Forelimb muscle (tissue), 1 donor: ENCODE data around the gene ESD. TPM values are rescaled to one million over a fixed set of nuclear protein-coding genes. Genes with fewer than 3 reads are reported as not detected.

ENCODE experiments used
- DNase-seq: peaks from one replicate; pipeline ENCODE4 v3.0.0-alpha.2; 2013; ENCODE audit warnings: low read depth
- polyA plus RNA-seq: library from polyadenylated mRNA; unstranded; fragments of 120-200 nt; gene quantifications from one replicate; pipeline ENCODE4 v1.2.1, GENCODE V29; 2013; ENCODE audit not compliant: insufficient read length

The ESD gene
- polyA plus RNA-seq, 1 donor: 149 TPM

DNA sequence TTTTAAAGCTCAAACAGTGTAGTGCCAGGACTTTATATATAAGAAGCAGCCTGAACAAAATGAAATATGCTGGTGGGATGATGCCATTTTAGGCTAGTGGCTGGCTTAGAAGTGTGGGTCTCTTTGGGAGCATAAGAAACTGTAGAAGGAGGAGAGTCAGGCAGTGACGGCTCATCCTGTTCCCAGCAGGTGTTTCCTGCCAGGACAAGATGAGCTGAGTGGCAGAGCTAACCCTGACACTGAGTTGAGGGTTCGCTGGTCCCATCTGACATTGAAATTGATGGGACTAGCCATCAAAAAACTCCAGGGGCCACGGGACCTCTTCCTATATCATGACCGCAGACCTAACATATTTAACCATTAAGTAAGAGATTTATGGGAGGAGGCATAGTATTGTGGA is 51.3 kb downstream of the ESD start:
- DNase-seq: no peak

DNA sequence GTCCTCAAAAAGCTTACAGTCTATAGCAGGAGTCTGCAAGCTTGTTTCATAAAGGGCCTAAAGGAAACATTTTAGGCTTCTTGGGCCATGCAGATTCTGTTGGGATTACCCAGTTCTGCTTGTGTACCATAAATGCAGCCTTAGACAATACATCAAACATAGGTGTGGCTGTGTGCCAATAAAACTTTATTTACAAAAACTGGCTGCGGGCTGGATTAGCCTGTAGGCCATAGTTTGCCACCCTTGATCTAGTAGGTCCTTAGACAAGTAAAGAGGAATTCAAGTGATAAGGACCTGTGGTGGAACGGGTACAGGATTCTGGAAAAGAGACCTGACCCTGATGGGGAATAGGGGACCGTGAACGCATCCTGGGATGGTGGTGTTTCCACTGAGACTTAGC is 51.9 kb downstream of the ESD start:
- no peak for DNase-seq

DNA sequence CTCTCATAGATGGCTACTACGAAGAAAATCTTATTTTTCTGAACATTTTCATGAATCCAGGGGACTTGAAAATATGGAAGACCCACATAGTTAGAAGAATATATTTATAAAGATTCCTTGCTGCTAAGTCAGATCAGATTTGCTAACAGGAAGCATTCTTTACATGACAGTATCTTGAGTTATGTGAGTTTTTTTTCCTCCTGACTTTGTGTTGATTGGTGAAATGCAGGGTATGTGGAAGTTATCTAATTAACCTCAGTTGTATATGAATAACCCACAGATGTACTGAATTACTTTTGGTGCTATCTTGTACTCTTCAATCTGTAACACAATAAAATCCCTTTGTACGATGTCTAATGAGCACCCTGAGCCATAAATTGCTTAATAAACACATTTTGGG is 53.8 kb downstream of the ESD start:
- no peak for DNase-seq

DNA sequence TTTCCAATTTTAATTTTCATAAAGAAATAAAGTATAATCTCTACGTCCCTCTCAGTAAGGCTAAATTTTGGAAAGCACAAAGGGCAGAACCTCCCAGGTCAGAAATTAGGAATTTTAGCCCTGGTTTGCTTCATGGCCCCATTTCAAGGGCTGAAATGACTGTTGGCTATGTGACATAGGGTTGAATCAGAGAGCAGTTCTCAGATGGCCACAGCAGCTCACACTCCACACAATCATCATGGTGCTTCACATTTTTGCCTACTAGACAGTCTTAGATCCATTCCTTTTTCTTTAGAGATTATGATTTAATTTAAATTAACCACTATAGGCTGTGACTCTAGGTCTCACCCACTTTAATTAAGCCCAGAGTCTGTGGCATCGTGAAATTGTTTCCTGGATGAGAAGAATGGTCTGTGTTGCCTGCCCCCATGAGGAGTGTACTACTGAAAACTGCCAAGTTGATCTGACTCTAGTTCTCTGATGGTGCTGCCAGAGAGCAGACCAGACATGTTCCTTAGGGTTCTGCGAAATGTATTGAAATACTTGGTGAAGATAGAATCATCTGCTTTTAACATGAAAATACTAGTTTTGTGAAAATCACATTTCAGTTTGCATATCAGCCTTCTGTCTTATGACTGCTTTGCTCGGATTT is 57.4 kb downstream of the ESD start:
- DNase-seq: no peak

- no peak for DNase-seq
Observed at GRCh38 chr13:46738766-46739165, 58.2 kb downstream of the ESD start.

GRCh38 chr13:46738055-46738454 is 58.9 kb downstream of the ESD start:
- no peak for DNase-seq

GRCh38 chr13:46736541-46737310 is 60.2 kb downstream of the ESD start:
- DNase-seq: no peak

DNA sequence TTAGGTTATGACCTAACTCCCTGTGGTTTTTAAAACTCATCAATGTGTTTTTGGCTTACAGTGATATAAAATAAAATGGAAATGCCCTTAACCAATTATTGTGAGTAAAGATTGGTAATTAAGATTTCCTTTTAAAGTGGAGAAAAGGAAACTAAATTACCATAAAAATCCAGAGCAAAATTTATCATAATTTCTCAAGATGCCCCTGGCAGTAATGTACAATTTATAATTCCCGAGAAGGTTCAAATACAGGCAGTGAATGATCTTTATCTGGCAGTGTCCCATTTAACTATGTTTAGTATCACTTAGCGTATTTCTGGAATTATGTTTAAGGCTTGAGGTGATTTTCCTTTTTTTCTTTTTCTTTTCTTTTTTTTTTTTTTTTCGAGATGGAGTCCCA is 61.5 kb downstream of the ESD start:
- DNase-seq: no peak

- no peak for DNase-seq
Observed at GRCh38 chr13:46731535-46731934, 65.4 kb downstream of the ESD start.

DNA sequence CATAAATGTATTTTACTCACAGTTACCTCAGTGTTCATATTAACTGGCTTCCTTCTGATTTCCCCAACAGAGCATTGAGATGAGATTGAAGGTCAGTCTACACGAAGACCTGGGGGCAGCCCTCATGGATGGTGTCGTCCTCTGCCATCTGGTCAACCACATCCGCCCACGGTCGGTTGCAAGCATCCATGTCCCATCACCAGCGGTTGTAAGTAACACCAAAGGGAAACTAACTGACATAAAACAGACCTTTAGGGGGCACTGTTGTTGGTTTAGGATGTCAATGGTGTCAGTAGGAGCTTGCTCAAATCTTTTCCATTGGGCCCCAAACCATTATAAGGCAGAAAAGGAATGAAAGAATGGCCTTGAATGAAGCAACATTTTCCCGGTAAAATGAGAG is 68.2 kb downstream of the ESD start:
- DNase-seq: no peak

DNA sequence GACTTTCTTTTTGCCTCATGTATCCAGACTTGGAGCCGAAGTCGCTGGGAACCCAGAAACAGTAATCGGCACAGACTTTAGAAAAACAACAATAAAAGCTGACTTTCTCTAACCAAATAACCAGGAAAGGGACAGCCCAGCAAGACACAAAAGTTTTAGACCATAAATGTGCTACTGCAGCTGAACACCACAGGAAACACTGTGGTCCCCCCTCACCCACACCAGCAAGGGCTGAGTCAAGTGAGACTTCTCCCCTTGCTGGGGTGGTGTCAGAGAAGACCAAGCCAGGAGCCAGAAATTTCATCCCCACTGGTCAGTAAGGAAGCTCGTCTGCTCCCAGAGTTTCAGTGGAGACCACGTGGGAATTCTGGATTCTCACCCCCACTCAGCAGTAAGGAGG is 70.6 kb downstream of the ESD start:
- no peak for DNase-seq

Other genes starting within 250 kb of the ESD start
- gene LRCH1, start 244.0 kb downstream of the ESD start, polyA plus RNA-seq: 21.2 TPM
- 0.14 TPM for gene HTR2A, start 99.9 kb upstream of the ESD start, polyA plus RNA-seq